Measurements from ENCODE around the gene MIDN.

The MIDN gene

GRCh38 chr19:1249990-1250436 lies 1.6 kb downstream of the MIDN start:
- in situ Hi-C loops (cut with HindIII; ENCODE audit: low sequenced_read_pairs), result no loop called here
- H3K4me3 ChIP-seq (ENCODE audit: low read depth, low read length), result peak overlapping the region; percentile 77
- DNase-seq (ENCODE audit: low read depth), result no peak
- no peak for TF ChIP-seq CTCF (IDR thresholded peaks at IDR 0.05; ENCODE audit: low read depth, low read length, missing control alignments)

- peak overlapping the region; percentile 77 for H3K4me3 ChIP-seq (ENCODE audit: low read depth, low read length)
- in situ Hi-C loops (cut with HindIII; ENCODE audit: low sequenced_read_pairs), result no loop called here
- TF ChIP-seq CTCF (IDR thresholded peaks at IDR 0.05; ENCODE audit: low read depth, low read length, missing control alignments), result no peak
- no peak for DNase-seq (ENCODE audit: low read depth)
Observed at GRCh38 chr19:1250437-1251260, 2.3 kb downstream of the MIDN start.

GRCh38 chr19:1251330-1252220 lies 3.2 kb downstream of the MIDN start:
- in situ Hi-C loops (cut with HindIII; ENCODE audit: low sequenced_read_pairs), result no loop called here
- no peak for TF ChIP-seq CTCF (IDR thresholded peaks at IDR 0.05; ENCODE audit: low read depth, low read length, missing control alignments)
- DNase-seq (ENCODE audit: low read depth), result no peak
- peak overlapping the region; percentile 77 for H3K4me3 ChIP-seq (ENCODE audit: low read depth, low read length)

- no peak for TF ChIP-seq CTCF (IDR thresholded peaks at IDR 0.05; ENCODE audit: low read depth, low read length, missing control alignments)
- DNase-seq (ENCODE audit: low read depth), result no peak
- H3K4me3 ChIP-seq (ENCODE audit: low read depth, low read length), result peak overlapping the region; percentile 77
- in situ Hi-C loops (cut with HindIII; ENCODE audit: low sequenced_read_pairs), result no loop called here
Observed at GRCh38 chr19:1252221-1252820, 3.9 kb downstream of the MIDN start.

- in situ Hi-C loops (cut with HindIII; ENCODE audit: low sequenced_read_pairs), result no loop called here
- peak; percentile 88 for DNase-seq (ENCODE audit: low read depth)
- H3K4me3 ChIP-seq (ENCODE audit: low read depth, low read length), result peak overlapping the region; percentile 77
- TF ChIP-seq CTCF (IDR thresholded peaks at IDR 0.05; ENCODE audit: low read depth, low read length, missing control alignments), result peak; percentile 11
Observed at GRCh38 chr19:1252821-1253513, 4.6 kb downstream of the MIDN start.

Data from astrocyte of the cerebellum (primary cell).